ENCODE results near the gene LEF1. TPM values are rescaled to one million over a fixed set of nuclear protein-coding genes. Genes with fewer than 3 reads are reported as not detected.
"Not testable (repeated sequence)": the region's sequence is repeated elsewhere in the genome, so short reads cannot be mapped to it uniquely, and the experiment has no call there.

LEF1 gene
- total RNA-seq, 2 experiments from 2014 or later, result 46.5 to 48.5 TPM

DNA sequence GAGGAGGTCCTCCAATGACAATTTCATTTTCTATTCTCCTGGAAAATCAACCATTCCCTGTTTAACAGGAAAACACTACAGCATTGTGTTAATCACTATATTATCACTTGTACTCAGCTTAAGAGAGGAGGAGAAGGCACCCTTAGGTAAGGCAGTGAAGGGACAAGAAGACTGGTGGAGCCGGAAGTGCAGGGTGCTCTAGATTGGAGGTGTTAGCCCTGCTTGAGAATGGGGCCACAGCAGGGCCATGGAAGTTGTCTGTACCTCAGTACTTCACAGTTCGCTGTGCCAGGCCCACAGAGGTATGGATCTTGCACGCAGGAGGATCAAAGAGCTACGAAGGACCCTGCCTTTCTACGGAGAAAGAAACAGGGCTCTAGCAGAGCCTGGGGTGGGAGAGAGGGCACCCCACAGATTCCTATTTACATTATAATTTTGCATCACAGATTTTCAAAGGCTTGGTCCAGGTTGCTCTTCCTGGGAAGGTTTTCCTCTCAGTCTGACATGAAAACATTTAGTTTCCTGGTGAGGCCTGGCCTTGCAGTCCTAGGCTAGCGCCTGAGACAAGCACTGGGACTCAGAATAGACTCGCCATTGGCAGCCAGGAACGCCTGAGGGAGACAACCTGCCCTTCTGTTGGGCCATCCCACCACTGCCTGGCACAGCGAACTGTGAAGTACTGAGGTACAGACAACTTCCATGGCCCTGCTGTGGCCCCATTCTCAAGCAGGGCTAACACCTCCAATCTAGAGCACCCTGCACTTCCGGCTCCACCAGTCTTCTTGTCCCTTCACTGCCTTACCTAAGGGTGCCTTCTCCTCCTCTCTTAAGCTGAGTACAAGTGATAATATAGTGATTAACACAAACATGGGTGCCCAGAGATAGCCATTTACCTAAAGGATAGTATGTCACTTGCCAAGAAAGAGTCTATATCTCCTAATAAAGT is 118.3 kb downstream of the LEF1 start:
- CTCF ChIA-PET, result not testable (repeated sequence)

DNA sequence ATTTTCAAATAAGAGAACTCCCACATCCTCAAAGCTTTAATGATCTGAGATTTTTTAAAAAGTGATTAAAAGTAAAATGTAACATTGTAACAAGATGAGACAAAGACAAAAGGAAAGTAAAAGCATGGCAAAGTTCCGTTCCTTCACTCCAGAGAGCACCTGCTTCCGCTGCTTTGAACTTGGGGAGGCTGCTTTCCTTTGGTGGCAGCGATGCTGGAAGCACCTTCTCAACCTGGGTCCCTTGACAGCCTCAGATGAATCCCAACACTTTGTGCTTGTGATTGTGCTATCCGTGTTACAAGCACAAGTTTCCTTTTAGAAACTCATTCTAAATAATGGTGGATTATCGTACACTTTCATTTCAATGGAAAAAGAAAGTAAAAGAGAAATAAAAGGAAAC is 119.3 kb downstream of the LEF1 start:
- ChIA-PET POLR2A (no interaction called here), CTCF (no interaction called here)

More for the DNA sequence above, 118.3 kb downstream of the LEF1 start:
- POLR2A ChIA-PET, result not testable (repeated sequence)

DNA sequence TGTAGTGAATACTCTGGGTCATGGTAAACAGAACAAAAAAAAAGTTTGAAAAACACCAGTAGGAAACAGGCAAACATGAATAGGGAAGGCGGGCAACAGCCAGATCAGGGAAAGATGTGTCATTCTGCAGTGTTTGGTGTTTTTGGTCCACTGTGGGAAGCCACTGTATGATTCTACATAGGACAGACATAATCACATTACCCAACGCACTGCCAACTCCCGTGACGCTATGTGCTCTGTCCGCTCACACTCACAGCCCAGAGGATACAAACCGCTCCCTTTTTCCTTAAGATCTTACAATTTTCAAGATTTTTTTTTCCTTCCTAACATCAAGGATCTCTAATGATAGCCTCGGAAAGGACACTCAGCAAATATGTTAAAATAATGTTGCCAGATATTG is 119.7 kb downstream of the LEF1 start:
- ChIA-PET POLR2A (no interaction called here), CTCF (no interaction called here)

DNA sequence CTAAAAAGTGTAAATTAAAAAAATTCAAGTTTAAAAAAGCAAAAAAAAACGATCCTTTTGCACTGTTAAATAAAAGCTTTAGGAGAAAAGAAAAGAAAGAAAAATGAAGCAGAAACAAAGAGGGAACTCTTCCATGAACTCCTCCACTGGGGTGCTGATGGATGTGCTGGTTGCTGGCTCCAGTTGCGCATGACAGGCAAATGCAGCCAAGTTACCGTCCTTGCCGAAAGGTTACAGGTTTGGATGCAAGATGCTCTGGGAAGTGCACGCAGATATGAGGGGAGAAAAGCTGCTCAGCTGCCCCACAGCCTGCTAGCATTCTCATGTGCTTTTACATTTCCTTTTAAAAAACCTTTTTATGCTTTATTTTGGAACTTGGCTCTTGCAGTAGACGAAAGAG is 120.6 kb downstream of the LEF1 start:
- ChIA-PET CTCF (no interaction called here), POLR2A (interaction anchor here (0.6 kb wide), 1 partner anchor 14 kb away, joined by 3 read pairs; no protein-coding TSS in a partner anchor)

DNA sequence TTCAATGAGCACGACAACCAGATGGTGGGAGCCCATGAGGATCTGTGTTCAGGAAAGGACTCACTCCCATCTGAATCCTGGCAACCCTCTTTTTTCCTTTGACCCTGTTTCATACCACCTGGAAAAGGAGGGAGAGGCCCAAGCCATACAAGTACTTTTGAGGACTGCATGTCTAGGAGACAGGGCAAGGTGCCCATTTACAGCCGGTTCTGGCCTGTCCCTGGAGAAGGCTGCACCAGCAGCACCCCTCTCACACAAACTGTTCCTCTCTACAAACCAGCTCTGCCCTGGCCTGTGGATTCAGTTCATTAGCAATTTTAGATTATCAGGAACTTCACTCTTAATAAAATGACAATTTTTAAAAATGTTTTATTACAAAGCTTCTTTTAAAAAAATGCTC is 121.5 kb downstream of the LEF1 start:
- ChIA-PET CTCF (no interaction called here), POLR2A (no interaction called here)

DNA sequence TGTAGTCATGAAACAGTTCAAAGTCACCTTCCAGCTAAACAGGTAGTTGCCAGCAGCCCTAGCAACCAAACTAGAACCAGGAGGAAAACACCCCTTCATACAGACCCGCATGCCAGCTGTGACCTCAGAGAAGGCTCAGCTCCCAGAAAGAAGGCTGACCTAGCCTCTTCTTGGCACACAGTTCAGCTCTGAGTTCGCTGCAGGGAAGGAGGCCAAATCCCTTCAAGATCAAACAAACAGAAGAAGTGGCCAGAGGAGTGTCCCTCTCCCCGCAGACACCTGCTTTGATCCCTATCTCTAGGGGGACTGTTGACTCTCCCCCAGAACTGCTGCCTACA is 123.1 kb downstream of the LEF1 start:
- CTCF ChIA-PET, result no interaction called here
- POLR2A ChIA-PET, result no interaction called here

DNA sequence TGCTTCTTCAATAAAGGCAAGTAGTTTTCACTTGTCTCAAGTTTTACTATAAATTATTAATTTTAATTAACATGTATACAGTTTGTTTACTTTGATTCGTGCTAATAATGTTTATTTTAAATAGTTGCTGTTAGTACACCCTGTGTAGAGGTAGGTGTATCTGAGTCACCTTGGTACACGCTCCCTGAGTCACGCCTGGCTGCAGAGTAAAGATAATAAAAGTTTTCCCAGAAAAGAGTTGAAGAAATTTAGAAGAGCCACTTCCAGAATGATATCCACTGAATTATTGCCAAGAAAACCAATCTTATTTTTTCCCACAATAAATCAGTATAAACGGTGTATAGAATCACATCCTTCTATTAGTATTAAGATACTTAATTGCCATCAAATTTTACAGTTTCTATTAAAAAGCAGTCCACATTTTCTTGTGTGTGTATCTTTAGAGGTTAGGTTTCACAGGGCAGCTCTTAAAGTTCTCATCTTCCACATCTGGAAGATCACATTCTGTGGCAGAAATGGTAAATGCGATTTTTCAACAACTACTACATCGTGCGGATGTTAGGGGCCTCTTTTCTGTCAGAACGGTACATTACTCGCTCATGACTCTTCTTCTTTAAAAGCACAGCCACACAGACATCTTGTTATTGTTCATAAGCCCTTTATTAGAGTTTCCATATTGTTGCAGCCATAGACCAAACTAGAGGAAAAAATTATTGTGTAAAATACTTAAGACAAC is 123.6 kb downstream of the LEF1 start:
- CTCF ChIA-PET, result no interaction called here
- POLR2A ChIA-PET, result no interaction called here

DNA sequence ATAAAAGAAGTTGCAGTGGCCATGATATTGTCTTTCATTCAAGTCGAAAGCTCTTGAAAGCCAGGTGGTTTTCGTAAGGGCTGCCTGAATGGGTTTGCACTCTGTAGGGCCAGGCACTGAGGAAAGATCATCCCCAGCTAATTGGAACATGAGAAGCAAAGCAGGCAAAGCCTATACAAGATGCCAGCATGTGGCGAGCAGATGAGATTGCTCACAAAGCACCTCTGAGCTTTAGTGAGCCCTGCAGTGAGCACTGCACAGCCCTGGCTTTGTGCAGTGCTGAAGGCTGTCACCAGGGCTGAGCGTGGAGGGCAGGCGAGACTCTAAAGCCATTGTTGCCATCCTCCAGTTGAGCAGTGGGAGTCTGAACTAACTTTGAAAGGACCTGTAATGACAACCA is 125.2 kb downstream of the LEF1 start:
- ChIA-PET POLR2A (no interaction called here), CTCF (interaction anchor here (1.4 kb wide), 1 partner anchor 13 kb away, joined by 4 read pairs; no protein-coding TSS in a partner anchor)

DNA sequence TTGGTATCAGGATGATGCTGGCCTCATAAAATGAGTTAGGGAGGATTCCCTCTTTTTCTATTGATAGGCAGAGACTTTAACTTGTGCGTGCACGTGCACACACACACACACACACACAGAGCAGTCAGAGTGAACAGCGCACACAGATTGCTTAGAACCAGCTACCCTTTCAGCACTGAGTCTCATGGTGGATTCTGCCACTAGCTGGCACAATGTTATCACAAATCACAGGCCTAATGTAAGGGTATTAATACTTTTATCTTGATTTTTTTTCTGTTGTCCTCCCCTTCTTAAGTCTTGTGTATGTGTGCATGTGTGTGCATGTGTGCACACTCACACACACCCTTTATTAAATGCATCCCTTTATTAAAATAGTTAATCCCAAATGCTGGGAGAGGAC is 125.8 kb downstream of the LEF1 start:
- CTCF ChIA-PET, result interaction anchor here (0.7 to 1.4 kb wide), 2 partner anchors 13 to 118 kb away, joined by 3 to 4 read pairs; no protein-coding TSS in a partner anchor
- POLR2A ChIA-PET, result no interaction called here

DNA sequence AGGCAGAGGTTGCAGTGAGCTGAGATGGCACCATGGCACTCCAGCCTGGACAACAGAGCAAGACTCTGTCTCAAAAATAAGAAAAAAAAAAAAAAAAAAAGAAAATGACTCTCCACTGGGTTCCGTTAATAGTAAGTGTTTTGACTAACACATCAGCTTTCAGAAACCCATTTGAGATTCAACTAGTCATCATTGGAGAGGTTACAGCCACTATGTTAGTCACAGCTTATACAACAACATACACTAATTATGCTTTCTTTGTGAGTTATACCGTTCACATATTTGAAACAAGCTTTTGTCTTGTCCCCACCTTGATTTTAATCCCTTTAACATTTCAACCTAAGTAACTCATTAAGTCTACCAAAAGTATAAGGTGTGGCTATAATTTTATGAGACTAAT is 130.8 kb downstream of the LEF1 start:
- CTCF ChIA-PET, result interaction anchor here (0.7 kb wide), 1 partner anchor 545 kb away, joined by 5 read pairs; no protein-coding TSS in a partner anchor

DNA sequence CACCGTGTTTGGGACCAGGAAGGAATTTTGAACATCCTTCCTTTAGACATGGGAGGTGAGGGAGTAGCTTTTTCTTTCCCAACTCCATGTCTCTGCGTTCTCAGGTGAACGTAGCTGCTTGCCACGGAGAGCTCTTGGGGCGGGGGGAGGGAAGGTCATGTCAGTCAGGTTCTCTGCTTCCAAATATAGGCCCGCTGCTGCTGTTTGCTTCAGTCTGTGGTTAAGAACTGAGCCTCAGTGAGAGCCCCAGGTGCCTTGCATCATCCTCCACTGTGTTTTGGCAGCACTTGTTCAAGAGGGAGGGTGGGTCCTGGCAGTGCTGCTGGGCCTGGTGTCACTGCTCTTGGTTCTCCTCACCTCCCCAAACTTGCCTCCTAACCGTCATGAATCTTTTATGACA is 132.5 kb downstream of the LEF1 start:
- CTCF ChIA-PET, result interaction anchor here (0.6 kb wide), 1 partner anchor 16 kb away, joined by 3 read pairs; no protein-coding TSS in a partner anchor
- POLR2A ChIA-PET, result interaction anchor here (0.6 kb wide), 1 partner anchor 592 kb away, joined by 4 read pairs; no protein-coding TSS in a partner anchor

More for the DNA sequence above, 130.8 kb downstream of the LEF1 start:
- POLR2A ChIA-PET, result no interaction called here

DNA sequence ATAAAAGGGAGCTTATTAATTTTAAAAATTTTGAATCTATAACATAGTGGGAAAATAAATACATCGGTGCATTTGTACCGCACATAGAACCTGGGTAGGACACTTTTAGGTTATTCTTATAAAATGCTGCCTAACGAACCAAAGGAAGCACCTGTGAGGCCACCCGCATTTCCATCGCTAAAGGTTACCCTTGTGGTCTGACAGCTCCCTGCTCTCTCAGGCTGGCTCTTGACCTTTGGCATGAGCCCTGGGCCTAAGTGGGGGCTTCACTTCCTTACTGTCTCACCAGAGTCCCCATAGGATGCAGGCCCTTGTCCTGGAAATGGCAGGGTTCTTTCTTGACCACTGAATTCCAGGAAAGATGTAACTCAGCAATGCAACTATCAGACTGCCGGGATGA is 133.0 kb downstream of the LEF1 start:
- POLR2A ChIA-PET, result interaction anchor here (0.6 kb wide), 1 partner anchor 592 kb away, joined by 4 read pairs; no protein-coding TSS in a partner anchor

DNA sequence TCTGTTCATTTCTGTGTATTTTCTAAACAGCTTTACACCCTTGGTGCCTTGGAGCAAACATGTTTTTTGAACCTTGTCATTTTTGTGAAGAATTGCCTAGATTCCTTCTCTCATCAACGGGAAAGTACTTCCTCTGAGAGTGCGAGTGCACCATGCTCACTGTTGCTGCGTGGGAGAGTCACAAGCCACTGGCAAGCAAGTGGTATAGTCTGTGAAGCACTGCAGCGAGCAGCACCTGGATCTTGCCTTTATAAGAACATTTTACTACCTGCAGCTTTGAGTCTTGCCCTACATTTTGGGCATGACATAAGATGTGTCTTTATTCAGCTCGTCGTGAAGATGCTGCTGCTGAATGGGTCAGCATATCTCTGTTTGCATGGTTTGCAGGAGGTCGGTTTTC is 134.2 kb downstream of the LEF1 start:
- ChIA-PET CTCF (no interaction called here), POLR2A (interaction anchor here (0.6 kb wide), 1 partner anchor 96 kb away, joined by 4 read pairs; no protein-coding TSS in a partner anchor)

More for the DNA sequence above, 133.0 kb downstream of the LEF1 start:
- CTCF ChIA-PET, result interaction anchor here (0.6 kb wide), 1 partner anchor 16 kb away, joined by 3 read pairs; no protein-coding TSS in a partner anchor

DNA sequence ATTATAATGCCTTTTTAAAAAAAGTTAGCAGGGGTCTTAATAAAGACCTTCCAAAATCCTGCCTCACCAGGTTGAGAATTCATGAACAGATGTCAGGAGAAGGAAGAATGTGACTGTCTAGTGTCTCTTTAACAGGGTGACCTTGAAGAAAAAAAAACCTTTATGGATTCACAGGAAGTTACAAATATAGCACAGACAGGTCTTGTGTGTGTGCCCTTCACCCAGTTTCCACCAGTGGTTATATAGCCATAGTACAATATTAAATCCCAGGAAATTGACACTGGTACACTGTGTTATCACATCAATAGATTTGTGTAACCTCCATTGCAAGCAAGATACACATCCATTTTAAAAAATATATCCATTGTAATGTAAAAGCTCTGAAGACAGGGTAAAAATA is 135.4 kb downstream of the LEF1 start:
- ChIA-PET POLR2A (no interaction called here), CTCF (interaction anchor here (1.4 kb wide), 1 partner anchor 11 kb away, joined by 3 read pairs; no protein-coding TSS in a partner anchor)

DNA sequence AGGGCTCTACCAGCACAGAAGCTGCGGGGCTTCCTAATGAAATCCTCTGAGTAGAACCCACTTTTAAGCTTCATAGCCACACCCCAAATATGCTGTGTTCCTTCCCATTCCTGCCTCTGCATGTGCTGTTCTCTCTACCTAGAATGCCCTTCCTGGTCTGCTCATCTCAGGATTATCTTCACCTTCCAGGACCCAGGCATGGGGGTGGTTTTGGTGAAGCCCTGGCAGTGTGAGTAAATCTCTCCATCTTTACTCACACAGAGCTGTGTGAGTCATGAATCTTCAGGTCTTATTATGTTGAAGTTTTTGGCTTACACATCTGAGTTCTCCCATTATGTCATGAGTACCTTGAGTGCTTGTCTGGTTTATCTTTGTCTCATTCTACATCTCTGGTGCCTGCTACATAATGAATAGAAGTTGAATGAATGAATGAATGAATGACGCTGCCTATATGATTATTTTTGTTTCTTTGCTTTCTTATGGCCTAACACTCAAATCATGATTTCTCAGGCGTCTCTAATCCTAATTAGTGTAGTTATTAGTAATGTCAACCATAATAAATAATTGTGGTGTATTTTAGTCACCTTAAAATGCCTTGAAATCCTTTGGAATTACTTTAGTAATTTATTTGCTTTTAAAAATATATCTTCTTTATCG is 137.2 kb downstream of the LEF1 start:
- CTCF ChIA-PET, result interaction anchor here (3.2 kb wide), 1 partner anchor 12 kb away, joined by 19 read pairs; no protein-coding TSS in a partner anchor
- POLR2A ChIA-PET, result no interaction called here

DNA sequence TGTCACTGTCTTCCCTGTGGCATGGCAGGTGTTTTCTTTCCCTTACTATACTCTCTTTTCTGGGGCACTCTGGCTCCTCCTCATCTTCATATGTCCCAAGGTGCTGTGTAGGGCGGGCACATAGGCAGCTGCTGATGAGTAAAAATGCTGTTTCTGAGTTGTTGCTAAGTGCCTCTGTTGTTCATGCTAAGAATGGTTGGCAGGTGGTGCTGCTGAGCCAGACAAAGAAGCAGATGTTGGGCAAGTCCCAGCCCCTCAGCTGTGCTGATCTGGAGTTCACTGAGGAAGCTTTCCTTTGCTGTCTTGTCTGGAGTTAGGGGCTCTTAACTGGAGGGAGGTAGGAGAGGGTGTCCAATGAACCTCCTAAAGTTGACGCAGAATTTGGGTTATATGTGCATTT is 138.4 kb downstream of the LEF1 start:
- ChIA-PET CTCF (interaction anchor here (0.6 to 3.2 kb wide), 6 partner anchors 11 to 446 kb away, joined by 3 to 19 read pairs (median 4); no protein-coding TSS in a partner anchor), POLR2A (interaction anchor here (0.7 to 1.2 kb wide), 2 partner anchors 41 to 138 kb away, joined by 3 to 4 read pairs; partner anchors contain the start of genes HADH and LEF1)

DNA sequence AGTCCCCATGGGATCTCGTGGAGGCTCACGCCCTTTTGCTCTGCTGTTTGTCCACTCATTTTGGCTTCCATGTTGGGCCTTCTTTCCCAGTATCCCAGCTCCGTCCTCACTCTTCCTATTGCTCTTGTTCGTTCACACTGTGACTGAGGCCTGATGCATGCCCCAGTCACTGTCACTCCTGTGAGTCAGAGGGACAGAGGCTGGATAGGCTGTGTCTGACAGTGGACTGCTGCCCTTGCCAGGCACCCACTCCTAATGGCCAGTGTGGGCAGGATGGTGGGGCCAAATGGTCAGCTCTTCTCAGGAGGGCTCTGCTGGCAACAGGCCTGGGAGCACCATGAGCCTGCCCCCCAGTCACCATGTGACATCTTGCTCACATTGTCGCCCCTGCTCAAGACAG is 139.0 kb downstream of the LEF1 start:
- ChIA-PET POLR2A (interaction anchor here (0.7 to 1.2 kb wide), 2 partner anchors 40 to 139 kb away, joined by 3 to 4 read pairs; partner anchors contain the start of genes HADH and LEF1), CTCF (interaction anchor here (0.6 to 3.2 kb wide), 5 partner anchors 10 to 447 kb away, joined by 3 to 19 read pairs (median 4); no protein-coding TSS in a partner anchor)

DNA sequence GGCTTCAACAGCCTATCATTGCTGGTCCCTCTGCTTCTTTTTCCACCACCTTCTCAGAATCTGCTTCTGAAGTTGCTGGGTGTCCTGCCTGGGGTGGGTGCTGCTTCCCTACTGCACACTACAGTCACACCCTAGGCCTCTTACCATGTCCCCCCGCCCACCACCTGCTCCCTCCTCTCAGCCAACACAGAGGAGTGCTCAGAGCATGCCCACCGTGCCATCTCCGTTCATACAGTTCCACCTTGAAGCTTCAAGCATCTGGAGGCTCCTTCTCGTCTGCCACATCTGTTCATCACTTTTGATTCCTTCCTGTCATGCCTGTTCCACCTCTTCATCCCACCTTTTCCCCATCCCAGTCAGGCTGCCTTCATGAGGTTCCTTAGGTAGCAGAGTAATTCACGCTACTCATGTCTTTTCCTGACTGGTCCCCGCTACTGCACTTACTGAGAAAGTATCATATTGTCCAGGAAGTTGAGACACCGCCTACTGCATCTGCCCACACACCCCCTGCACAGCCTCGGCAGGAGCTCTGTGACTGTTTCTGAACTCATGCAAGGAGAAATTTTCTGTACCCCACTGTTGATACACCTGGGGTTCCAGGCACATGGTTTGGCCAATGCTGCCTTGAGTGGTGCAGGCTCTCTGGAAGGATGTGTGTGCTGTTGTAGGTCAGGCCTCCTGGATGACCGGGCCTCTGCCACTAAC is 139.6 kb downstream of the LEF1 start:
- POLR2A ChIA-PET, result no interaction called here
- CTCF ChIA-PET, result interaction anchor here (0.7 to 3.2 kb wide), 4 partner anchors 10 to 1683 kb away, joined by 3 to 19 read pairs (median 3); no protein-coding TSS in a partner anchor

DNA sequence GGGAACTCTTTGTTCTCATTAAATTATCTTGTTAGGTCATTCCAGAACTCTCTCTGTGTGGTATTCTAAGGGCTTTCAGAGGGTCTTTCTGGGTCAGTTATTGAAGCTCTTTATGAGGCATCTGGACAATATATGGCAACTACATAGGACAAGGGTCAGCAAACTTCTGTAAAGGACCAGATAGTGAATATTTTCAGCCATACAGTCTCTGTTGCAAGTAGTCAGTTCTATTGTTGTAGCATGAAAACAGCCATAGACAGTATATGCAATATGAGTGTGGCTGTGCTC is 143.9 kb downstream of the LEF1 start:
- CTCF ChIA-PET, result no interaction called here
- POLR2A ChIA-PET, result no interaction called here

Data from activated CD8-positive, alpha-beta memory T cell treated with anti-CD3 and anti-CD28 coated beads for 36 hours (primary cell).